HG02943 (cell line): ENCODE results near the gene FBN1.

ENCODE experiments used
- ATAC-seq: cut with Tn5 transposase; IDR thresholded peaks from one replicate; pipeline ENCODE4 v1.9.1; 2021; ENCODE audit warnings: mild to moderate bottlenecking, low read depth, moderate library complexity; ENCODE audit not compliant: unreplicated experiment

Gene FBN1

DNA sequence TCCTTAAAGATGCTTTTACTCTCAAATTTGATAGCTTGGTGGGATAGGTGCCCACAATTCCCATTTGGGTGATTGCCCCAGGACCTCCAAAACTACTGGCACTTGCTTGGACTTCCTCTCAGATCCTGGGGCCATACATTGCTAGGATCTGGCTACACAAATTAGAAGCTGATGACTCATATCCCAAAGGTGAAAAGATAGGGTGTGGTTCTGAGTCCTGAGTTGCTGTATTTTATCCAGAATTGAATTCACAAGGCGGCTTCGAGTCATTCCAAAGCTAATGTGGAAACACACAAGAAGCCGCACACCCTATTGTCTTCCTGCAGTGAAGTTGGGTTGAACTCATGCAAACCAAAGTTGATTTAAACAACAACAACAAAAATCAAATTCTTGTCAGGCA, 260.9 kb downstream of the FBN1 start:
- no peak for ATAC-seq

DNA sequence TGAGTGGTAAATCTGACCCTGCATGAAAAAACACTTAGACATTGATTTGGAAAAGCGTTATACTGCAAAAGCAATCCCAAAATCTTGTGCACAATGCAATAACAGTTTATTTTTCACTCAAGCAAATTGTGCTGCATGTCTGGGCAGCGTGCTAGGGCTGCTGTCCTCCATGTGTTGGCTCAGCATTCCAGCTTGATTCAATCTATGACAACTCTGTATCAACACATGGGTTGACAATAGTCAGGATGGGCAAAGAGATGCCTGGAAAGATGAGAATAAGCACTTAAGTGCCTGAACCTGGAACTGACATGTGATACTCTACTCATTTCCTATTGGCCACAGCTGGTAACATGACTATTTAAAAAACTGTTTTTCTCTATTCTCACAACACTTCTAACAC, 262.5 kb downstream of the FBN1 start:
- no peak for ATAC-seq

DNA sequence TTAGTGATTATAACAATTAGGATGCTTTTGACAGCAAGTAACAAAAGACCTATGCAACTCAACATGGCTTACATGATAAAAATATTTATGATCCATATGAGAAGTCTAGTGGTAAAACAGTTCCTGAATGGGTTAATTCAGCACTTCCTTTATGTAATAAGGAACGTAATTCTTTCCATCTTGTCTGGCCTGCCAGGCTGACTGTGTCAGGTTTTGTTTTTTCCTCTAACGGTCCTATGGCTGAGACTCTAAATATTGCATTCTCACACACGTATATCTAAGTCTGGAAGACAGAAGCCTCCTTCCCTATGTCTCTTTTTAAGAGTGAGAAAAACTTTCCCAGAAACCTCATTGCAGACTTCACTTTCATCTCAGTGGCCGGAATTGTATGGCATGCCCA, 263.6 kb downstream of the FBN1 start:
- no peak for ATAC-seq

DNA sequence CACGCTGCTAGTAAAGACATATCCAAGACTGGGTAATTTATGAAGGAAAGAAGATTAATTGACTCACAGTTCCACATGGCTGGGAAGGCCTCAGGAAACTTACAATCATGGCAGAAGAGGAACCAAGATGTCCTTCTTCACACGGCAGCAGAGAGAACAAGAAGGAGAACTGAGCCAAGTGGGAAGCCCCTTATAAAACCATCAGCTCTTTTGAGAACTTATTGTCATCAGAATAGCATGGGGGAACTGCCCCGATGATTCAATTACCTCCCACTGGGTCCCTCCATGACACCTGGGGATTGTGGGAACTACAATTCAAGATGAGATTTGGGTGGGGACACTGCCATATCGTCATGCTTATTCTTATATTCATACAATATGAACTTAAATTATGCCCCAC, 265.3 kb downstream of the FBN1 start:
- no peak for ATAC-seq

DNA sequence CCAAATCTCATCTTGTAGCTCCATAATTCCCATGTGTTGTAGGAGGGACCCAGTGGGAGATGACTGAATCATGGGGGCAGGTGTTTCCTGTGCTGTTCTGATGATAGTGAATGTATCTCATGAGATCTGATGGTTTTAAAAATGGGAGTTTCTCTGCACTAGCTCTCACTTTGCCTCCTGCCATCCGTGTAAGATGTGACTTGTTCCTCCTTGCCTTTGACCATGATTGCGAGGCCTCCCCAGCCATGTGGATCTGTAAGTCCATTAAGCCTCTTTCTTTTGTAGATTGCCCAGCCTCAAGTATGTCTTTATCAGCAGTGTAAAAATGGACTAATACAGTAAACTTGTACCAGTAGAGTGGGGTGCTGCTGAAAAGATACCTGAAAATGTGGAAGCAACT, 269.7 kb downstream of the FBN1 start:
- ATAC-seq = no peak

DNA sequence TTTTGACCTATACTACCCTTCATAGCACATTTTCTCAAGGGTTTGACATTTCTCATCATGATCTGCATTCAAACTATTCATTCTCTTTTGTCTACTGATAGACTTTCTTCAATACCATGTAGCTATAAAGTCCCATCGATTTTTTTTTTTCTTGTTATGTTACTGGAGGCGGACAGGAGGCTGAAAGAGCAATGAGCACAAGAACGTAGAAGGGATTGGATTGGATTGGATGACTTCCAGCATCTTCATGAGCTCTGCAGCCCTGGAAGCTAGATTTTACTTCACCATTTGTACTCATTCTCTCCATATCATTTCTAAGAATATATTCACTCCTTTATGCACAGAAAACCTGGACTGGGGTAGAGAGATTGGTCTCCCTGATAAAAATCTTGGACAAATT, 271.0 kb downstream of the FBN1 start:
- ATAC-seq = no peak

DNA sequence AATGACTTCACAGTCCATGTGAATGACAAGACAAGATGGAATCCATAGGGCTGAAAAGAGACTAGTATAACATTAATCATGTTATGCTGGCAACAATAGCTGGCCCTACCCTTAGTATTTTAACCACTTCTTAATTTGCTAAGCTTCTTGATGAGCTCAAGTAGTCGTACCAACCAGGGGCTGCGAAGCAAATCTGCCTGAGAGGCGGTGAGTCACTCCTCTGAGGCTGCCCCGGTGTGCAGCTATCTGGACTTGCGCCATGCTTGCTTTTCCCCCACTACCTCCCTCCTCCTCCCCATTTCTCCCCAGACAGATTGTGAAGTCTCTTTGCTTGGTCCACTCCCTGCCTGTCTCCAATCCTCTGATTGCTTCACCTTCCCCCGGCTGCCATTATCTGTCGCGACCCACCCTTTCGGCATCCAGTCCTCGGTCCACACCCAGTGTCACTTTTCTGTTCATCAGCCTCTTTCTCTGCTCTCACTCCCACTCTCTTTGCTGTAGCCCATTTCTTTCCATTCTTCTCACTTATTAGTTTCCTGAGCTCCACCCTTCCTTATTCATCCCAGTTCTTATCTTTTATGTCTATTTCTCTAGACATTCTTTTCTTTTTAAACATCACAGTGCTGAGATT, 271.6 kb downstream of the FBN1 start:
- no peak for ATAC-seq

DNA sequence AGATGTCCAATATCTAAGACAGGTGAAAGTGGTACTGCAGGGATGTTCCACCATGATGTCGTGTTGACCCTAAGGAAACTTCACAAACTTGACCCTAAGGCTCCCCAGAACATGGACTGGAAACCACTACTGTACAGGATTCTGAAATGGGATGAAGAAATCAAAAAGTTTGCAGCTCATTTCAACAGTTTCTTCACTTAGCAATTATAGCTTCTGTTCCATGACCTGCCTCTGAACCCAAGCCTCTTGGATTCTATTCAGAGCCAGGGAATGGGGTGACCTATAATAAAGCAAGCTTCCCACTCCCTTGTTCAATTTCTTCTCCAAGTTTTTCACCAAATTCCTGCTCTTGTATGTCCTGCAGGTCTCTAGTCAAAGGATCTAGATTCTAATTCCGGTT, 273.5 kb downstream of the FBN1 start:
- no peak for ATAC-seq

DNA sequence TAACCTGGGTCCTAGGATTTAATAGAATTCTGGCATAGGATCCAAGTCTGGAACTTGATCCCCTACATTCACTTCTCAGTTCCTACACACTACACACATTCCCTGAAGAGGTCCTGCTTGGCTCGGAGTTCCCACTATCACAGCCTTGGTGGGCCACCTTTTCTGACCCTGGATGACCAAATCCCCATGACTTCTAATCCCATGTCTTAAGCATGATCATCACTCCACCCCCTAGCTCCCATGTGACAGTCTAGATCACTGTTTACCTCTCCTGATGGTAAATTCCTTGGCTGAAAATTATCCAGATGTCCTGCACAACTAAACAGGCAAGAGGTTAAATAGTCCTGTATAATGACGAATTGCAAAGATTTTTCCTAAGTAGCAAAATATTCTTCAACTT, 274.0 kb downstream of the FBN1 start:
- ATAC-seq = no peak

DNA sequence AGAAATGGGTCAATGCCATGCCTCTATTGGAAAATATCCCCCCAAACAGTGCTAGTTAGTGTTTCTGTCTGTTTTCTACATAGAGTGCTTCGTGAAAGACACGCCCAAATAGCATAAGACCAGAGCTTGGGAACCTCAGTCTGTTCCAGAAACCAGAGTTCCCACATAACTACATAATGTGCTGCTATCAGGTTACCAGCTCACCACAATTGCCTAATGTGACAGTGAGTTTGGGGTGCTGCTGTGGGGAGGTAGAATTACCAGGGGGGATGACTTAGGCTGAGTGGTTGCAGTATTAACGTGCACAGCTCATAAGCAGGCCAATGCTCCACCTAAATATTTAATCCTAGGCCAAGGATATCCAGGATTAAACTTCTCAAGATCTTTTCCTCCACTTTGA, 275.0 kb downstream of the FBN1 start:
- ATAC-seq = no peak

DNA sequence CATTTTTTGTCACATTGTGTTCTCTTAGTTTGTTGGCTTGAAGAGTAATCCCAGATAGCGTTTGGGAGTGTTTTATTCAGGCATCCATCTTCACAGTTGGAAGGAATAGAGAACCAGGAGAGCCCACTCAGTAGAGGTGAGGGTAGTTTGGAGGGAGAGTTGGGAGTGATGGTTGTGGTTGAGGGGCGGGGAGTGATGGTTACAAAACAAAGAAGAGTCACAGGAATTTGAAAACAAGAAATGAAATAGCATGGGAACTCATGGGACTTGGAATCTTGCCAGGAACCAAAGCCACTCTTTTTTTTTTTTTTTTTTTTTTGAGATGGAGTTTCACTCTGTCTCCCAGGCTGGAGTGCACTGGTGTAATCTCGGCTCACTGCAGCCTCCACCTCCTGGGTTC, 278.0 kb downstream of the FBN1 start:
- ATAC-seq = no peak

DNA sequence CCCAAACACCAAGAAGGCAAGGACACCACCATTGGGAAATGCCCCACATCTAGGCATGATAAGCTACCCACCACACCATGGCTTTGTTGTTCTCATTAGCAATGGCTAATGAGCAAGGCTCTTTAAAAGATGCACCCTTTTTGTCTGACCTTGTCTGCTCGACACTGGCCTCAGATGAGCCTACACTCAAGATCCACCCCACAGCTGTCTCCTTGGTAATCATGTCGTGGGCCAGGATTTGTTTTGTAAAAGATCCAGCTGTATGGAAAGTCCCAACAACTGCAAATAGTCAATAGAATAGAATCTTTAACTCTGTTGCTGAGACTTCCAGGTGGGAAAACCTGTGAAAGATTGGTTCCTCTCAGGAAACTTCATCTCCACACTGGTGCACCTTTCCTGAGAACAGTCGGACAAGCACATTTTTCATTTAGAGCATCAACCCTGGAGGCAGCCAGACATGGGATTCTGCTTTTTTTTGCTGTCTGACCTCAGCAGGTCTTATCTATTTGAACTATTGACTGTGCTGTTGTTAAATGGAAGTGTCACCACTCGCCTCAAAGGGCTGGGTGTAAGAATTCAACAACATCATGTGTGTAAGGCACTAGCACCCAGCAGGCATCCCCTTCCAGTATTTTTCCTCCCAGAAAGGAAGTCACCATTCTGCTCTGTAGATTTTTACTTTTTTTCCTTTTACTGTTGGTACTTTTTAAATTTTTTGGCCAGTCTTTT, 278.8 kb downstream of the FBN1 start:
- ATAC-seq = no peak

DNA sequence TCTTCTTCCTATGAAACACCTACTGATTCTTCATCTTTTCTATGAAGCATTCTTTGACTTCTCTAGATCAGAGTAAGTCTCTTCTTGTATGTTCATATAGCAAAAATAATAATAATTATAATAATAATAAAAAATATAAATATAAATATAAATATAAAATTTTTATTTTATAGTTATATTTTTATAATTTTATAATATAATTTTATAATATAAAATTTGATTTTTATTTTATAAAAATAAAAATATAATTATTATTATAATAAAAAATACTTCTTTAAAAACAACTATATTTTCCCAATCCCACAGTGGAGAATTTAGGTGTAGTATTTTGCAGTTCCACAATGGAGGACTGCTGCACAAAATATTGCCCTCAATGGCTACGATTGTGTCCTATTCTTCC, 279.9 kb downstream of the FBN1 start:
- ATAC-seq = no peak

DNA sequence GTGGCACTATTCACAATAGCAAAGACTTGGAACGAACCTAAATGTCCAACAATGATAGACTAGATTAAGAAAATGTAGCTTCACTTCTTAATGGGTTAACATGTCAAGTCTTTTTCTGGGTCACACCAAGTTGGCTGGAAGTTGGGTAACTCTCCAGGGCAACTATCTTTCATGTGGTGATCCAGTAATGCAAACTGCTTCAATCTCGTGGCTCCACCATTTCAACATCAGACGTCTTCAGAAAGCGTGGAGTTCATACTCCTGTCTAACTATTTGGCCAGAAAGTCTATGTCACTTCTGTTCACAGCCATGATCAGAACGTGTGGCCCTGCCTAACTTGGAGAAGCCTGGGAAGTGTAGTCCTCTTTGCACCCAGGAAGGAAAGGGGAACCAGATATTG, 282.0 kb downstream of the FBN1 start:
- ATAC-seq = no peak

DNA sequence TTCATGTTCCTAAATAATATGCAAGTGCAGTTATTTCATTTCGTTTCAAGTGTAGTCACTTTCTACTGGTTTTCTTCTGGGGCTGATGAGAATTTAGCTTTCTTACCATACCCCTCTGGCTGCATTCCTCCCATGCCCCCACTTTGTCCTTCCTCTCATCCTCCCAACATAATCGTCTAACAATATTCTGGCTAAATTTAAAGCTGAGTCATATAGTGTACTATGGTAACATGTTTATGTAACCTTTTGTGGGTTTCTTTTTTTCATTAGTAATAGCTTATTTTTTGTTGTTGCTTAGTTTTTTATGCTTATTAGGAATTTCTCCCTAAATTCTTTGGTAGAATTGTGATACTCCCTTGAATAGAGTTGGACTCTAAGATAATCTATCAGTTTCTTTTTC, 283.8 kb downstream of the FBN1 start:
- ATAC-seq = no peak

DNA sequence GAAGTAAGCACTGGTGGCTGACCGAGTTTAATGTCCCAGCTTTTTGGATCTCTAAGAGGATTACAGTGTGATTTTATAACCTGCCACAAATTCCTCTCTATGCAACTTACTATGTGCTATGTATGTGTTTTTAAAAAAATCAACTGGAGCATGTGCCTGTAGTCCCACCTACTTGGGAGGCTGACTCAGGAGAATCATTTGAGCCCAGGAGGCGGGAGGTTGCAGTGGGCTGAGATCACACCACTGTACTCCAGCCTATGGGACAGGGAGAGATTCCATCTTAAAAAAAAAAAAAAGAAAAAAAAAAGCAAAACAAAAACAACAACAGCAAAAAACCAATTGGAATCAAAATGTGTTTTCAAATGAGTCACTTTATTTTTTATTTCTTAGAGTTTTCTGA, 284.7 kb downstream of the FBN1 start:
- no peak for ATAC-seq
